Right ventricle myocardium superior (tissue), 1 donor: ENCODE results near the gene ANKRD65. TPM values are rescaled to one million over a fixed set of nuclear protein-coding genes. Genes with fewer than 3 reads are reported as not detected.
"Not testable (repeated sequence)": the region's sequence is repeated elsewhere in the genome, so short reads cannot be mapped to it uniquely, and the experiment has no call there.

Source experiments
- ATAC-seq: fragments of 200-7000 bp; cut with Tn5 transposase; one replicate; pipeline ENCODE4 v1.9.1; 2020; ENCODE audit warnings: mild to moderate bottlenecking; ENCODE audit not compliant: poor library complexity
- DNase-seq: peaks from one replicate; pipeline ENCODE4 v3.0.0-alpha.2; 2020
- intact Hi-C: fragments of 100-400 bp; cut with DNase I; formaldehyde crosslinking; loops from one replicate; pipeline ENCODE4 v1.11.2; 2022
- total RNA-seq: library from RNA; stranded (reverse); fragmentation: NEBNext Ultra II Directional; extraction: Animal tissue kit (Norgen Biotek cat#: 25700); gene quantifications from one replicate; pipeline ENCODE4 v1.2.1, GENCODE V29; 2021
- donor health status: DM: no; HTN: yes; CAD: no; lungs with severe emphysema.

ANKRD65 gene
- total RNA-seq, 1 donor from 2014 or later: 1.8 TPM

- ATAC-seq: no peak
- intact Hi-C loops: no loop called here
- no peak for DNase-seq
These were observed 28.1 kb upstream of the ANKRD65 start, which contains the start of gene ATAD3C for GRCh38 chr1:1449099-1449739. Gene ATAD3C, plus strand, starts transcription at chr1:1449689. Its CDS starts 995 bp downstream, at chr1:1450684.

- ATAC-seq, DNase-seq, intact Hi-C loops: not testable (repeated sequence)
These were observed 25.6 kb upstream of the ANKRD65 start for GRCh38 chr1:1446631-1447030.

DNA sequence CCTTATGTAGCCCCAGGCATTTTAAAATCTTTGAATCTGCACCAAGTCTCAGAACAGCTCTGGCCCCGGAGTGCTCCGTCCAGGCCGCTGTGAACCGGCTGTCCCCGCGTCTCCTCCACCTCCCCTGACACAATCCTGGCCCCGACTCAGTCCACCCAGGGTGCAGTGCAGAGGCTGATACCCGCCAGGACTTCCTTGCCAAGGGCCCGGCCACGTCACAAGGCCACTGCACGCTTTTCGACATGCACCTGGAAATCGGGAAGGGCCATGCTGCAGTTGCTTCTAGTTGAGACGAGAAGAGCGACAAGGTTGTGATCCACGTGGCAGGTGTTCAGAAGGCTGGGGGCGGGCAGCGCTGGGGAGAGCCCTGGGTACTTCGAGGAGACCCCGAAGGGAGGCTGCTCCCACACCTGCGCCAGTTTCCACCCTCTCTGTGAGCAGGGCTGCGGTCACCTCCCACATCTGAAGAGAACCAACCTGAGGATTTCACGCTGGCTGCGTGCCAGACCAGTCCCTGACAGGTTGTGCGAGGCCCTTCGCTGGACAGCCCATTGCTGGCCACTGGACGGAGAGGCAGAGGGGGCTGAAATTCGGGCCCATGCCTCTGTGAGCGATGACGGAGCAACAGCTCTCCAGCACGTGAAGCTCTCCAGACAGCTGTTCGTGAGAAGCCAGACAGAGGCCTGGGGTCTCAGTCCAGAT is 21.1 kb upstream of the ANKRD65 start:
- ATAC-seq: no peak

DNA sequence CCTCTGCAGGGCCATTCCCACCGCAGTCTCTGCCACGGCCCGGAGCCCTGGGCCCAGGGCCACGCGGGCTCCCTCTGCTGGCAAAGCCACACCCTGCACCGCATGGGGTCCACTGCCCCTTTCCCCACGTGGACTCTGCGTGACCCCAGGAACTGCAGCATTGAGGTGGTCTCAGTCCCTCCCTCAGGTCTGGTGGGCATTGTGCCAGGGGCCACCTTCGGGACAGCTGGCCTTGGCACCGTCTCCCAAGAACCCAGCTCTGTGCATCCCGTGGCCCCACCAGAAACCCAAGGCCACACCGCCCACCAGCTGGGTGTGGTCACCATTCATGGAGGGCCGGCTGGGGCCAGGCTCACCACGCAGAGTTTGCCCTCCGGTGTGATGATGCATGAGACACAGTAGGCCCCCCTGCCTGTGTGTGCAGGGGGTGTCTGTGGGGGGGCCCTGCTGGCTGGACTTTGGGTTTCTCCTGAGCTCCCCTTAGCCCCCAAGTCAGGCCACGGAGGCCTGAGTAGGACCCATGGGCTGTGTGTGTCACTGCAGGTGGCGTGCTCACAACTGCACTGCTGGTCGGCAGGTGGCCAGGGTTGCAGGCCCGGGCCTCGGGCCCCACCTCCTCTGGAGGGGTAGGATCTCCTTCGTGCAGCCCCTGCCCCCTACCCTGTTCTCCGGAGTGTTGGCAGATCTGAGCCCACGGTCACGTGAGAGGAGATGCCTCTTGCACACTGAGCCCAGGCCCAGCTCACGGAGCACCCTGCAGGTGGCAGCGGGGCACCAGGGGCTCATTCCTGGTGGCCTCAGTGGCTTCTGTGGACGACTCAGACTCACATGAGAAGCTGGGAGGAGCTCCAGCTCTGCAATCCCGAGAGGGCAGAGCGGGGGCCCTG is 20.2 kb upstream of the ANKRD65 start:
- ATAC-seq (peak; percentile 90), DNase-seq (peak; percentile 69)
- intact Hi-C loops: no loop called here

More for the DNA sequence above, 21.1 kb upstream of the ANKRD65 start:
- intact Hi-C loops: no loop called here
- no peak for DNase-seq

- intact Hi-C loops: no loop called here
- ATAC-seq: no peak
- DNase-seq: no peak
These were observed 19.4 kb upstream of the ANKRD65 start for GRCh38 chr1:1440262-1441001.

DNA sequence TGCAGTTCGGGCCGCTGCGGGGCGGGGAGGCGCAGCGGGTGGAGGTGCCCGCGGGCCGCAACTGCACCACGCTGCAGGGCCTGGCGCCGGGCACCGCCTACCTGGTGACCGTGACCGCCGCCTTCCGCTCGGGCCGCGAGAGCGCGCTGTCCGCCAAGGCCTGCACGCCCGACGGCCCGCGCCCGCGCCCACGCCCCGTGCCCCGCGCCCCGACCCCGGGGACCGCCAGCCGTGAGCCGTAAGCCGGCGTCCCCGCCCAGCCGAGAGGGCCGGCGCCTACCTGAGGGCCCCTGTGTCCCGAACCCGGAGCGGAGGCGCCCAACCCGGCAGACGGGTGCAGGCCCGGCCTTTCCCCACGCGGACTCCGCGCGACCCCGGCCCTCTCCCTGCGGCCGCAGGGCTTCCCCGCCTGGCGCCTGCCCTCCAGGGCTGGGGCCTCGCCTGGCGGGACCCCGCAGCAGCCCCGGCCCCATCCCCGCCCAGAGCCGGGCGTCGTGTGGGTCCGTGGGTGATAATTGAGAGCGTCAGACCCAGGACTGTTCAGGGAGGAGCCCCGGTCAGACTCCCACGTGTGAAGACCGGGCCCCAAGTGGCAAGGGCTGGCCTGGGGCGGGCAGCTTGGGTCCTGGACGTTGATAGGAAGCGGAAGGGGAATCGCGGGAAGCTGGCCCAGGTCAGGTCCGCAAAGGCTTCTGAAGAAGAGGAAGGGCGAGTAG is 18.6 kb upstream of the ANKRD65 start:
- DNase-seq: no peak
- ATAC-seq: no peak
- intact Hi-C loops: no loop called here

- no peak for ATAC-seq
- intact Hi-C loops: no loop called here
- peak; percentile 28 for DNase-seq
These were observed 17.7 kb upstream of the ANKRD65 start for GRCh38 chr1:1438531-1439381.

DNA sequence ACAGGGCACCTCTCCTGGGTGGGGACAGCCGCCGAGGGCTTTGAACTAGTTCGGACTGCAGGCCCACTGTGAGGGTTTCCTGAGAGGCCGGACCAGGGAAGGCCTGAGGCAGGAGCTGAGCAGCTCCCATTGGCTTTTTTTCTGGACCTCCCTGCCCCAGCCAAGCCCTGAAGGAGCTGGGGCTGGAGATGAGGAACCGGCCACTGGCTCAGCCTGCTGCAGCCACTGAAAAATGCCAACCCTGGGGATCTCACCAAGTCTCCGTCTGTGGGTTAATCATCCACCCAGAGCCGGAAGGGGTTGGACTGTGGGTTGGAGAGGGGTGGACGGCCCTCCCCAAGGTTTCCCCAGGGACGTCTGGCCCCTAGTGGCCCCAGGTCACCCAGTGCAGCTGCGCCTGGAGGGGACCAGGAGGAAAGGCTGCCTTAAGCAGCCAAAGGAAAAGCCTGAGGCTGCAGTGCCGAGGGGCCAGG is 16.9 kb upstream of the ANKRD65 start:
- DNase-seq (peak; percentile 19), ATAC-seq (no peak)
- intact Hi-C loops: no loop called here

GRCh38 chr1:1437033-1437903 is 16.2 kb upstream of the ANKRD65 start:
- intact Hi-C loops: no loop called here
- peak; percentile 32 for DNase-seq
- ATAC-seq: no peak

- no peak for ATAC-seq
- intact Hi-C loops: no loop called here
- no peak for DNase-seq
These were observed 15.6 kb upstream of the ANKRD65 start for GRCh38 chr1:1436630-1437032.

GRCh38 chr1:1435911-1436629 is 15.0 kb upstream of the ANKRD65 start:
- intact Hi-C loops: no loop called here
- ATAC-seq (no peak), DNase-seq (peak; percentile 37)

- ATAC-seq (peak; percentile 70), DNase-seq (peak; percentile 82)
- intact Hi-C loops: no loop called here
These were observed 14.2 kb upstream of the ANKRD65 start, which contains the start of gene VWA1 for GRCh38 chr1:1435106-1435903. Gene VWA1, plus strand, starts transcription at chr1:1435690. Its CDS starts 59 bp downstream, at chr1:1435749.

DNA sequence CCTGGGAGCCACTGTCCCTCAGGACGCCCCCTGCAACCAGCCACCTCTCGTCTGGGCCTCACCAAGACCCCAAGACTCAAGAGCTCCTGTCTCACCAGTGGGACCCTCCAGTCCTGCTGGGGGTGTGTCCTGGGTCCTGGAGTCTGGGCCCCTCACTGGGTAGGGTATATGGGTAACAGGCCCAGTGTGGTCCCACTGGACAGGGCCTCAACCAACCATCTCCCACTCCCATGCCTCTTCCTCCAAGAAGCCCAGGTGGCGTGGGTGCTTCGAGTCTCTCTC is 13.7 kb upstream of the ANKRD65 start:
- intact Hi-C loops: no loop called here
- ATAC-seq: no peak
- DNase-seq: no peak

DNA sequence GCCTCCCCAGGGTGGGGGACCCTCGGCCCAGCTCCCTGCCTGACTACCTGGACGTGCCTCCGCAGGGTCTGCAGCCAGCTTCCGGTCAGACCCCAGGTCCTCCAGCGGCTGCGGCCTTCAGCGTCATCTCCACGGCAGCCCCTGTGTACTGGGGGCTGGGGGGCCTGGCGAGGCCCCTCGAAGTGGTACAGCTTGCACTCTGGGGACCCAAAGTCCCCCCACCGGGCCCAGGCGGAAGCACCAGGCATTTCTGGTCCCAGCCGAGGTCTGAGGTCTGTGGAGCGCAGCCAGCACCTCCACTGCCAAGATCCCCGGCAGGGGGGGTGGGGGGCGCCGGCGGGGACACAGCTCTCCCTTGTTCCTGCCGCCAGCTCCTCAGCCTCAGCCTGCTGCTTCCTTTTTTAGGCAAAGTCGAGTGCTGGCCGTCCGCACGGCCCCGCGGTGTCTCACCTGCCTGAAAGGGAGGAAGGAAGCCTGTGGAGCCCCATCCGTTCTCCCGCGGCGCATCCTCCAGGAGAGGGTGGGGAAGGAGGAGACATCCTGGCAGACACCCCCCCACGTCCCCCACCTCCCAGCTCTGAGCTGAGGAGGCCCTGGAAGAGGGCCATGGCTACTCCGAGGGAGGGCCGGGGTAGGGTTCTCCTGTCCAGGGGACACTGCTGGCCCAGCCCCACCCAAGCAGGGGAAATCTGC is 13.2 kb upstream of the ANKRD65 start:
- intact Hi-C loops: no loop called here
- peak; percentile 6 for ATAC-seq
- DNase-seq: peak; percentile 82

DNA sequence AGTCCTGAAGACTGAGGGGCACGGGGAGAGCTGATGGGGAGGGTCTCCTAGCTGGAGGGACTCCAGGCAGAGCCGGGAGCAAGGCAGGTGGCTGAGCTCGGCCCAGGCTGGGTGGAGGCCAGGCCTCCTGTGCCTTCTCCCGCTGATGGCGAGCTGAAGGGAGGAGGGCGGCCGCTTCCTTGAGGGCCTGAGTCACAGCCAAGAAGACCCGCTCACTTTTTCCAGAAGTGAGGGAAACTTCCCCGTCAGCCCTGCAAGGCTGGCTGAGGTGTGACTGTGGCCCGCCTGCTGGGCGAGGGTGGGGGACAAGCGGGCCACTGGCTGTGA is 12.7 kb upstream of the ANKRD65 start:
- no peak for ATAC-seq
- intact Hi-C loops: no loop called here
- no peak for DNase-seq
